ENCODE data around the gene CEL. TPM values are rescaled to one million over a fixed set of nuclear protein-coding genes. Genes with fewer than 3 reads are reported as not detected.

The CEL gene
- total RNA-seq, 3 donors from 2014 or later, result 0.29 to 0.98 (median 0.32) TPM

- H3K9me3 ChIP-seq, result no peaks in the 10 kb centered on the region
- no peak for TF ChIP-seq POLR2A (IDR thresholded peaks at IDR 0.05)
- no peak for TF ChIP-seq CTCF (IDR thresholded peaks at IDR 0.05)
- TF ChIP-seq POLR2AphosphoS5 (IDR thresholded peaks at IDR 0.05), result no peak
- intact Hi-C loops (cut with DNase I; ENCODE audit: low total_unique reads), result no loop called here
- no peaks in the 10 kb centered on the region for H3K36me3 ChIP-seq
- no peak overlapping the region for H3K4me3 ChIP-seq
- no peaks in the 10 kb centered on the region for H3K27me3 ChIP-seq
- no peak overlapping the region for H3K27ac ChIP-seq
- no peaks in the 10 kb centered on the region for H3K4me1 ChIP-seq
- DNase-seq (ENCODE audit: low spot score in 2 of 2), result no peak
Measured at GRCh38 chr9:133041958-133042357, 19.8 kb upstream of the CEL start.

- H3K4me3 ChIP-seq, result no peak overlapping the region
- no peak for DNase-seq (ENCODE audit: low spot score in 2 of 2)
- H3K4me1 ChIP-seq, result no peaks in the 10 kb centered on the region
- no peaks in the 10 kb centered on the region for H3K9me3 ChIP-seq
- intact Hi-C loops (cut with DNase I; ENCODE audit: low total_unique reads), result no loop called here
- H3K27me3 ChIP-seq, result no peaks in the 10 kb centered on the region
- H3K27ac ChIP-seq, result no peak overlapping the region
- TF ChIP-seq POLR2A (IDR thresholded peaks at IDR 0.05), result no peak
- TF ChIP-seq POLR2AphosphoS5 (IDR thresholded peaks at IDR 0.05), result no peak
- TF ChIP-seq CTCF (IDR thresholded peaks at IDR 0.05), result no peak
- H3K36me3 ChIP-seq, result no peaks in the 10 kb centered on the region
Measured at GRCh38 chr9:133042676-133043075, 19.1 kb upstream of the CEL start.

GRCh38 chr9:133043449-133044035, 18.2 kb upstream of the CEL start:
- TF ChIP-seq POLR2A (IDR thresholded peaks at IDR 0.05), result no peak
- TF ChIP-seq CTCF (IDR thresholded peaks at IDR 0.05), result no peak
- TF ChIP-seq POLR2AphosphoS5 (IDR thresholded peaks at IDR 0.05), result no peak
- no peaks in the 10 kb centered on the region for H3K36me3 ChIP-seq
- no peaks in the 10 kb centered on the region for H3K4me1 ChIP-seq
- DNase-seq (ENCODE audit: low spot score in 2 of 2), result no peak
- intact Hi-C loops (cut with DNase I; ENCODE audit: low total_unique reads), result no loop called here
- H3K27me3 ChIP-seq, result no peaks in the 10 kb centered on the region
- H3K27ac ChIP-seq, result no peak overlapping the region
- H3K9me3 ChIP-seq, result no peaks in the 10 kb centered on the region
- no peak overlapping the region for H3K4me3 ChIP-seq

GRCh38 chr9:133044125-133044524, 17.7 kb upstream of the CEL start:
- intact Hi-C loops (cut with DNase I; ENCODE audit: low total_unique reads), result no loop called here
- Histone ChIP-seq H3K4me1 (no peaks in the 10 kb centered on the region), H3K9me3 (no peaks in the 10 kb centered on the region)

GRCh38 chr9:133044661-133045060, 17.1 kb upstream of the CEL start:
- intact Hi-C loops (cut with DNase I; ENCODE audit: low total_unique reads), result no loop called here
- Histone ChIP-seq H3K4me3 (no peak overlapping the region), H3K4me1 (no peaks in the 10 kb centered on the region), H3K36me3 (no peaks in the 10 kb centered on the region), H3K27me3 (no peaks in the 10 kb centered on the region), H3K9me3 (no peaks in the 10 kb centered on the region), H3K27ac (no peak overlapping the region)
- DNase-seq (ENCODE audit: low spot score in 2 of 2), result no peak
- TF ChIP-seq CTCF (IDR thresholded peaks at IDR 0.05) (no peak), POLR2A (IDR thresholded peaks at IDR 0.05) (no peak), POLR2AphosphoS5 (IDR thresholded peaks at IDR 0.05) (no peak)

More at GRCh38 chr9:133044125-133044524, 17.7 kb upstream of the CEL start:
- Histone ChIP-seq H3K36me3 (no peaks in the 10 kb centered on the region), H3K27ac (no peak overlapping the region), H3K4me3 (no peak overlapping the region), H3K27me3 (no peaks in the 10 kb centered on the region)
- no peak for DNase-seq (ENCODE audit: low spot score in 2 of 2)
- TF ChIP-seq CTCF (IDR thresholded peaks at IDR 0.05), result no peak
- TF ChIP-seq POLR2AphosphoS5 (IDR thresholded peaks at IDR 0.05), result no peak
- no peak for TF ChIP-seq POLR2A (IDR thresholded peaks at IDR 0.05)
